Activated CD4-positive, alpha-beta memory T cell treated with anti-CD3 and anti-CD28 coated beads, Interleukin-2, amount 10 ng/mL, durations not matched to agents 7 days and 5 days (primary cell): ENCODE data around the gene PRKACA. TPM values are rescaled to one million over a fixed set of nuclear protein-coding genes. Genes with fewer than 3 reads are reported as not detected.

Source experiments
- CTCF ChIA-PET: fragments of 350-600 bp; sonication (Branson Sonifier 250); formaldehyde crosslinking; loops from one replicate; lab custom pipeline; 2021; ENCODE audit warnings: antibody characterized with exemption, inconsistent platforms; lab: Charles Lee
- POLR2A ChIA-PET: fragments of 350-600 bp; sonication (Branson Sonifier 250); formaldehyde crosslinking; loops from one replicate; lab custom pipeline; 2021; ENCODE audit warnings: antibody characterized with exemption; lab: Charles Lee
- DNase-seq: peaks from one replicate; pipeline ENCODE4 v3.0.0-alpha.2; 2020
- H3K27ac Mint-ChIP-seq: one replicate; pipeline ENCODE4 v1.8.0; 2021; ENCODE audit warnings: mild to moderate bottlenecking, mixed read lengths
- H3K27me3 Mint-ChIP-seq: one replicate; pipeline ENCODE4 v1.8.0; 2021; ENCODE audit warnings: mixed read lengths
- H3K36me3 Mint-ChIP-seq: one replicate; pipeline ENCODE4 v1.8.0; 2021; ENCODE audit warnings: low read depth, mixed read lengths
- H3K4me1 Mint-ChIP-seq: one replicate; pipeline ENCODE4 v1.8.0; 2021; ENCODE audit warnings: mixed read lengths
- H3K4me3 Mint-ChIP-seq: one replicate; pipeline ENCODE4 v1.8.0; 2021; ENCODE audit warnings: mild to moderate bottlenecking, mixed read lengths
- H3K9me3 Mint-ChIP-seq: one replicate; pipeline ENCODE4 v1.8.0; 2021; ENCODE audit warnings: mixed read lengths
- total RNA-seq, 2 experiments: library from RNA; stranded (reverse); gene quantifications; one replicate each; pipeline ENCODE4 v1.2.3, GENCODE V29; 2021

Gene PRKACA
- total RNA-seq, 2 experiments from 2014 or later: 48.1 to 49.8 TPM

GRCh38 chr19:14113762-14114414, 3.7 kb downstream of the PRKACA start:
- ChIA-PET CTCF (interaction anchor here (0.5 to 2.5 kb wide), 16 partner anchors 12 to 520 kb away, joined by 3 to 16 read pairs (median 4); partner anchors contain the start of genes ASF1B and MISP3), POLR2A (interaction anchor here (1.0 to 8.0 kb wide), 2 partner anchors 21 to 32 kb away, joined by 3 to 57 read pairs; partner anchors contain the start of gene ASF1B)
- peak; percentile 54 for DNase-seq
- Mint-ChIP-seq H3K4me1 (peaks cover 47% of the 10 kb centered on the region), H3K9me3 (no peaks in the 10 kb centered on the region), H3K27ac (no peak overlapping the region), H3K27me3 (no peaks in the 10 kb centered on the region), H3K4me3 (no peak overlapping the region), H3K36me3 (no peaks in the 10 kb centered on the region)

- no peak for DNase-seq
- Mint-ChIP-seq H3K4me3 (no peak overlapping the region), H3K27ac (no peak overlapping the region), H3K36me3 (no peaks in the 10 kb centered on the region), H3K9me3 (no peaks in the 10 kb centered on the region), H3K27me3 (no peaks in the 10 kb centered on the region), H3K4me1 (peaks cover 42% of the 10 kb centered on the region)
- POLR2A ChIA-PET: interaction anchor here (1.2 kb wide), 1 partner anchor 23 kb away, joined by 4 read pairs; the partner anchor contains the start of gene ASF1B
- CTCF ChIA-PET: interaction anchor here (0.5 to 1.2 kb wide), 4 partner anchors 23 to 1386 kb away, joined by 3 to 4 read pairs (median 3); partner anchors contain the start of gene ASF1B
Observed at GRCh38 chr19:14112809-14113385, 4.7 kb downstream of the PRKACA start.

- no peaks in the 10 kb centered on the region for H3K9me3 Mint-ChIP-seq
- no peaks in the 10 kb centered on the region for H3K27me3 Mint-ChIP-seq
- peaks cover 40% of the 10 kb centered on the region for H3K4me1 Mint-ChIP-seq
- no peak for DNase-seq
- ChIA-PET CTCF (interaction anchor here (0.5 to 0.6 kb wide), 2 partner anchors 209 to 1385 kb away, joined by 3 to 4 read pairs; no protein-coding TSS in a partner anchor), POLR2A (interaction anchor here (1.2 kb wide), 1 partner anchor 24 kb away, joined by 4 read pairs; the partner anchor contains the start of gene ASF1B)
- no peaks in the 10 kb centered on the region for H3K36me3 Mint-ChIP-seq
- no peak overlapping the region for H3K27ac Mint-ChIP-seq
- no peak overlapping the region for H3K4me3 Mint-ChIP-seq
Observed at GRCh38 chr19:14112051-14112808, 5.3 kb downstream of the PRKACA start.

GRCh38 chr19:14111486-14111885, 6.1 kb downstream of the PRKACA start:
- Mint-ChIP-seq H3K36me3 (no peaks in the 10 kb centered on the region), H3K27ac (no peak overlapping the region), H3K9me3 (no peaks in the 10 kb centered on the region), H3K27me3 (no peaks in the 10 kb centered on the region), H3K4me3 (no peak overlapping the region), H3K4me1 (peaks cover 37% of the 10 kb centered on the region)
- ChIA-PET CTCF (no interaction called here), POLR2A (no interaction called here)
- no peak for DNase-seq

- Mint-ChIP-seq H3K4me3 (no peak overlapping the region), H3K4me1 (peaks cover 28% of the 10 kb centered on the region), H3K27ac (no peak overlapping the region), H3K9me3 (no peaks in the 10 kb centered on the region), H3K27me3 (no peaks in the 10 kb centered on the region), H3K36me3 (no peaks in the 10 kb centered on the region)
- CTCF ChIA-PET: interaction anchor here (0.7 kb wide), 1 partner anchor 26 kb away, joined by 3 read pairs; no protein-coding TSS in a partner anchor
- DNase-seq: no peak
- POLR2A ChIA-PET: no interaction called here
Observed at GRCh38 chr19:14110650-14111049, 6.9 kb downstream of the PRKACA start.

- Mint-ChIP-seq H3K27ac (no peak overlapping the region), H3K27me3 (no peaks in the 10 kb centered on the region), H3K9me3 (no peaks in the 10 kb centered on the region), H3K36me3 (no peaks in the 10 kb centered on the region), H3K4me1 (peaks cover 8% of the 10 kb centered on the region), H3K4me3 (no peak overlapping the region)
- ChIA-PET CTCF (interaction anchor here (0.6 to 1.1 kb wide), 2 partner anchors 29 to 1197 kb away, joined by 3 to 5 read pairs; partner anchors contain the start of gene ASF1B), POLR2A (no interaction called here)
- no peak for DNase-seq
Observed at GRCh38 chr19:14107581-14108461, 9.7 kb downstream of the PRKACA start.

GRCh38 chr19:14106840-14107239, 10.7 kb downstream of the PRKACA start:
- Mint-ChIP-seq H3K27me3 (no peaks in the 10 kb centered on the region), H3K36me3 (no peaks in the 10 kb centered on the region), H3K4me1 (peaks cover 6% of the 10 kb centered on the region), H3K27ac (no peak overlapping the region), H3K4me3 (no peak overlapping the region), H3K9me3 (no peaks in the 10 kb centered on the region)
- POLR2A ChIA-PET: no interaction called here
- CTCF ChIA-PET: no interaction called here
- no peak for DNase-seq

- DNase-seq: no peak
- H3K9me3 Mint-ChIP-seq: no peaks in the 10 kb centered on the region
- H3K4me1 Mint-ChIP-seq: peaks cover 3% of the 10 kb centered on the region
- H3K36me3 Mint-ChIP-seq: no peaks in the 10 kb centered on the region
- no peaks in the 10 kb centered on the region for H3K27me3 Mint-ChIP-seq
- ChIA-PET POLR2A (interaction anchor here (0.7 kb wide), 1 partner anchor 31 kb away, joined by 3 read pairs; the partner anchor contains the start of gene ASF1B), CTCF (no interaction called here)
- H3K4me3 Mint-ChIP-seq: no peak overlapping the region
- H3K27ac Mint-ChIP-seq: peak overlapping the region; percentile 35
Observed at GRCh38 chr19:14105680-14106079, 11.9 kb downstream of the PRKACA start.

- Mint-ChIP-seq H3K4me3 (no peak overlapping the region), H3K4me1 (peaks cover 3% of the 10 kb centered on the region), H3K27ac (no peak overlapping the region), H3K9me3 (no peaks in the 10 kb centered on the region), H3K36me3 (no peaks in the 10 kb centered on the region), H3K27me3 (no peaks in the 10 kb centered on the region)
- no peak for DNase-seq
- ChIA-PET CTCF (interaction anchor here (0.7 to 1.2 kb wide), 3 partner anchors 31 to 38 kb away, joined by 3 to 4 read pairs (median 3); partner anchors contain the start of genes ASF1B and MISP3), POLR2A (interaction anchor here (0.8 to 1.2 kb wide), 3 partner anchors 12 to 221 kb away, joined by 3 to 6 read pairs (median 4); no protein-coding TSS in a partner anchor)
Observed at GRCh38 chr19:14103310-14103709, 14.3 kb downstream of the PRKACA start.

- Mint-ChIP-seq H3K27ac (no peak overlapping the region), H3K27me3 (no peaks in the 10 kb centered on the region), H3K9me3 (no peaks in the 10 kb centered on the region), H3K36me3 (no peaks in the 10 kb centered on the region), H3K4me3 (no peak overlapping the region), H3K4me1 (peaks cover 3% of the 10 kb centered on the region)
- ChIA-PET POLR2A (interaction anchor here (0.8 to 1.2 kb wide), 3 partner anchors 11 to 220 kb away, joined by 3 to 6 read pairs (median 4); no protein-coding TSS in a partner anchor), CTCF (interaction anchor here (0.6 to 1.5 kb wide), 3 partner anchors 12 to 119 kb away, joined by 3 to 4 read pairs (median 4); partner anchors contain the start of gene MISP3)
- no peak for DNase-seq
Observed at GRCh38 chr19:14102756-14103155, 14.8 kb downstream of the PRKACA start.

- ChIA-PET POLR2A (interaction anchor here (0.8 kb wide), 1 partner anchor 220 kb away, joined by 4 read pairs; no protein-coding TSS in a partner anchor), CTCF (interaction anchor here (0.6 to 1.5 kb wide), 2 partner anchors 13 to 120 kb away, joined by 3 to 4 read pairs; no protein-coding TSS in a partner anchor)
- Mint-ChIP-seq H3K4me3 (no peak overlapping the region), H3K27ac (no peak overlapping the region), H3K27me3 (no peaks in the 10 kb centered on the region), H3K4me1 (peaks cover 3% of the 10 kb centered on the region), H3K36me3 (peaks cover 1% of the 10 kb centered on the region), H3K9me3 (no peaks in the 10 kb centered on the region)
- DNase-seq: no peak
Observed at GRCh38 chr19:14102102-14102696, 15.4 kb downstream of the PRKACA start.
